Hepatocyte (in vitro differentiated cells): Measurements from ENCODE around the gene AGAP1. TPM values are rescaled to one million over a fixed set of nuclear protein-coding genes. Genes with fewer than 3 reads are reported as not detected.

Experiments
- DNase-seq: peaks from one replicate; pipeline ENCODE4 v3.0.0-alpha.2; 2016; ENCODE audit warnings: low spot score
- H2AFZ ChIP-seq: fragments of 200-600 bp; sonication (generic); 2 replicates; pipeline ENCODE4 v1.6.0; 2016; ENCODE audit warnings: antibody characterized with exemption, mild to moderate bottlenecking
- H3K27ac ChIP-seq: fragments of 200-600 bp; sonication (generic); 2 replicates; pipeline ENCODE4 v1.5.1; 2016; ENCODE audit warnings: mild to moderate bottlenecking
- H3K27me3 ChIP-seq: fragments of 200-600 bp; sonication (generic); 2 replicates; pipeline ENCODE4 v1.6.1; 2016
- H3K36me3 ChIP-seq: fragments of 200-600 bp; sonication (generic); replicated peaks from 2 replicates; pipeline ENCODE4 v1.5.1; 2016; ENCODE audit warnings: low read depth; ENCODE audit not compliant: insufficient read depth
- H3K4me1 ChIP-seq: fragments of 200-600 bp; sonication (generic); 2 replicates; pipeline ENCODE4 v1.5.1; 2016; ENCODE audit warnings: mild to moderate bottlenecking, moderate library complexity; ENCODE audit not compliant: insufficient read depth
- H3K4me2 ChIP-seq: fragments of 200-600 bp; sonication (generic); 2 replicates; pipeline ENCODE4 v1.6.0; 2016
- H3K4me3 ChIP-seq: fragments of 200-600 bp; sonication (generic); 2 replicates; pipeline ENCODE4 v1.5.1; 2016; ENCODE audit warnings: mild to moderate bottlenecking
- H3K79me2 ChIP-seq: fragments of 200-600 bp; sonication (generic); 2 replicates; pipeline ENCODE4 v1.6.0; 2017; ENCODE audit warnings: mild to moderate bottlenecking
- H3K9me2 ChIP-seq: fragments of 200-600 bp; sonication (generic); replicated peaks from 2 replicates; pipeline ENCODE4 v1.6.0; 2017; ENCODE audit warnings: mild to moderate bottlenecking; ENCODE audit not compliant: insufficient read depth
- H3K9me3 ChIP-seq: fragments of 200-600 bp; sonication (generic); 2 replicates; pipeline ENCODE4 v1.5.1; 2016; ENCODE audit warnings: low read depth, mild to moderate bottlenecking
- H4K20me1 ChIP-seq: fragments of 200-600 bp; sonication (generic); 2 replicates; pipeline ENCODE4 v1.6.0; 2016; ENCODE audit warnings: mild to moderate bottlenecking; ENCODE audit not compliant: insufficient read depth, poor library complexity, severe bottlenecking
- CTCF ChIP-seq: fragments of 200-600 bp; sonication (generic); IDR thresholded peaks from 2 replicates; pipeline ENCODE4 v1.5.1; 2016; ENCODE audit warnings: antibody characterized with exemption, mild to moderate bottlenecking; ENCODE audit not compliant: poor library complexity
- EZH2 ChIP-seq: fragments of 200-600 bp; sonication (generic); IDR thresholded peaks from 2 replicates; pipeline ENCODE4 v1.6.1; 2016; ENCODE audit warnings: antibody characterized with exemption, mild to moderate bottlenecking, borderline replicate concordance
- EZH2phosphoT487 ChIP-seq: fragments of 200-600 bp; sonication (generic); IDR thresholded peaks from one replicate; pipeline ENCODE4 v1.6.1; 2018; ENCODE audit warnings: antibody characterized with exemption, mild to moderate bottlenecking, low read depth, moderate library complexity; ENCODE audit not compliant: unreplicated experiment, severe bottlenecking
- WGBS: methylation state at CpG from one replicate; pipeline ENCODE4 v1.1.6; 2016; ENCODE audit warnings: low lambda C conversion rate; ENCODE audit errors: missing lambda C conversion rate; 5-methylcytosine and 5-hydroxymethylcytosine counted together
- polyA plus RNA-seq: library from polyadenylated mRNA; unstranded; fragments of >200 nt; fragmentation: Nextera tagmentation; extraction: Ambion mirVana; gene quantifications from 2 replicates; pipeline ENCODE4 v1.2.1, GENCODE V29; 2016
- total RNA-seq: library from RNA; depleted of rRNA; stranded (reverse); fragments of >200 nt; gene quantifications from 2 replicates; pipeline ENCODE4 v1.2.3, GENCODE V29; 2014

AGAP1 gene
- total and polyA plus RNA-seq, 2 experiments from 2014 or later: 12.1 to 20.0 TPM

- no peaks in the 10 kb centered on the region for H3K4me1 ChIP-seq
- H2AFZ ChIP-seq: no peak overlapping the region
- H3K27me3 ChIP-seq: no peaks in the 10 kb centered on the region
- 85% methylated on average over 3 of the region's 3 CpGs for WGBS
- no peaks in the 10 kb centered on the region for H4K20me1 ChIP-seq
- no peak overlapping the region for H3K4me3 ChIP-seq
- H3K36me3 ChIP-seq: no peaks in the 10 kb centered on the region
- no peaks in the 10 kb centered on the region for H3K79me2 ChIP-seq
- DNase-seq: no peak
- TF ChIP-seq EZH2 (no peak), EZH2phosphoT487 (no peak), CTCF (no peak)
- H3K27ac ChIP-seq: no peak overlapping the region
- no peaks in the 10 kb centered on the region for H3K9me3 ChIP-seq
- H3K4me2 ChIP-seq: no peak overlapping the region
- no peaks in the 10 kb centered on the region for H3K9me2 ChIP-seq
Measured at GRCh38 chr2:235861383-235861782, 367.5 kb downstream of the AGAP1 start.

- Histone ChIP-seq H3K79me2 (no peaks in the 10 kb centered on the region), H3K27me3 (no peaks in the 10 kb centered on the region), H3K9me3 (no peaks in the 10 kb centered on the region), H3K36me3 (no peaks in the 10 kb centered on the region), H3K4me1 (no peaks in the 10 kb centered on the region), H3K9me2 (no peaks in the 10 kb centered on the region), H3K27ac (no peak overlapping the region), H2AFZ (no peak overlapping the region), H3K4me2 (no peak overlapping the region), H3K4me3 (no peak overlapping the region), H4K20me1 (no peaks in the 10 kb centered on the region)
- DNase-seq: no peak
- TF ChIP-seq EZH2phosphoT487: no peak
- TF ChIP-seq CTCF: no peak
- no peak for TF ChIP-seq EZH2
- 98% methylated on average over 11 of the region's 11 CpGs for WGBS
Measured at GRCh38 chr2:235863414-235863813, 369.6 kb downstream of the AGAP1 start.

- no peaks in the 10 kb centered on the region for H4K20me1 ChIP-seq
- H3K4me1 ChIP-seq: no peaks in the 10 kb centered on the region
- TF ChIP-seq EZH2phosphoT487 (no peak), EZH2 (no peak), CTCF (no peak)
- no peaks in the 10 kb centered on the region for H3K9me2 ChIP-seq
- H2AFZ ChIP-seq: no peak overlapping the region
- H3K4me3 ChIP-seq: no peak overlapping the region
- H3K27ac ChIP-seq: no peak overlapping the region
- H3K36me3 ChIP-seq: no peaks in the 10 kb centered on the region
- no peak for DNase-seq
- H3K27me3 ChIP-seq: no peaks in the 10 kb centered on the region
- H3K79me2 ChIP-seq: no peaks in the 10 kb centered on the region
- no peak overlapping the region for H3K4me2 ChIP-seq
- WGBS: 93% methylated on average over 17 of the region's 17 CpGs
- H3K9me3 ChIP-seq: no peaks in the 10 kb centered on the region
Measured at GRCh38 chr2:235864302-235864701, 370.5 kb downstream of the AGAP1 start.
